GM12891 (cell line): ENCODE measurements around the gene MSMO1.

Experiments used
- POLR2A ChIP-seq: IDR thresholded peaks from 2 replicates; pipeline ENCODE4 v1.6.1; 2011; ENCODE audit warnings: low read depth, low read length, control low read depth
- SPI1 ChIP-seq: IDR thresholded peaks from 2 replicates; pipeline ENCODE4 v1.6.1; 2011; ENCODE audit warnings: low read depth, low read length, control low read depth
- TAF1 ChIP-seq: IDR thresholded peaks from 2 replicates; pipeline ENCODE4 v1.6.1; 2011; ENCODE audit warnings: low read depth, low read length, control low read depth

GRCh38 chr4:165328101-165328425 lies 594 bp downstream of the MSMO1 start:
- TF ChIP-seq TAF1, result no peak
- no peak for TF ChIP-seq SPI1
- TF ChIP-seq POLR2A, result no peak
